H9 (cell line): ENCODE data around the gene ACTR10. TPM values are rescaled to one million over a fixed set of nuclear protein-coding genes. Genes with fewer than 3 reads are reported as not detected.

Experiments used
- DNase-seq: peaks from one replicate; pipeline ENCODE4 v3.0.0-alpha.2; 2017
- H2AFZ ChIP-seq: one replicate; pipeline ENCODE4 v1.6.1; 2013; ENCODE audit warnings: mild to moderate bottlenecking, low read length, control low read depth, moderate library complexity
- H2AK5ac ChIP-seq: 2 replicates; pipeline ENCODE4 v1.6.1; 2013; ENCODE audit warnings: low read length, control low read depth, mixed read lengths; ENCODE audit not compliant: insufficient read length
- H2BK120ac ChIP-seq: one replicate; pipeline ENCODE4 v1.6.1; 2013; ENCODE audit warnings: low read depth, mild to moderate bottlenecking, low read length, control low read depth, inconsistent platforms; ENCODE audit not compliant: poor library complexity, severe bottlenecking
- H2BK12ac ChIP-seq: 2 replicates; pipeline ENCODE4 v1.6.1; 2013; ENCODE audit warnings: low read length, control low read depth, mixed read lengths, low read depth; ENCODE audit not compliant: insufficient read length
- H2BK15ac ChIP-seq: 2 replicates; pipeline ENCODE4 v1.6.1; 2013; ENCODE audit warnings: low read depth, low read length, control low read depth
- H2BK20ac ChIP-seq: one replicate; pipeline ENCODE4 v1.6.1; 2013; ENCODE audit warnings: low read depth, mild to moderate bottlenecking, low read length, control low read depth, inconsistent platforms; ENCODE audit not compliant: poor library complexity, severe bottlenecking
- H2BK5ac ChIP-seq: 2 replicates; pipeline ENCODE4 v1.6.1; 2013; ENCODE audit warnings: low read length, control low read depth, mixed read lengths; ENCODE audit not compliant: insufficient read length
- H3K14ac ChIP-seq: 2 replicates; pipeline ENCODE4 v1.6.1; 2013; ENCODE audit warnings: low read length, control low read depth; ENCODE audit not compliant: insufficient read depth
- H3K18ac ChIP-seq: 2 replicates; pipeline ENCODE4 v1.6.1; 2013; ENCODE audit warnings: low read depth, mild to moderate bottlenecking, mixed read lengths, low read length, control low read depth; ENCODE audit not compliant: insufficient read length
- H3K23ac ChIP-seq: 2 replicates; pipeline ENCODE4 v1.6.1; 2013; ENCODE audit warnings: low read length, control low read depth, mixed read lengths, low read depth; ENCODE audit not compliant: insufficient read length
- H3K23me2 ChIP-seq: 2 replicates; pipeline ENCODE4 v1.6.1; 2013; ENCODE audit warnings: low read depth, mild to moderate bottlenecking, mixed read lengths, low read length, control low read depth; ENCODE audit not compliant: insufficient read length, poor library complexity, severe bottlenecking
- H3K27ac ChIP-seq: 2 replicates; pipeline ENCODE4 v1.5.1; 2013; ENCODE audit warnings: low read length, control low read depth, mixed read lengths, low read depth; ENCODE audit not compliant: insufficient read length
- H3K27me3 ChIP-seq: 2 replicates; pipeline ENCODE4 v1.6.1; 2013; ENCODE audit warnings: low read length, control low read depth, inconsistent platforms; ENCODE audit not compliant: insufficient read depth
- H3K4ac ChIP-seq: 2 replicates; pipeline ENCODE4 v1.6.1; 2013; ENCODE audit warnings: low read depth, mild to moderate bottlenecking, control low read depth, inconsistent platforms, low read length, moderate library complexity
- H3K4me1 ChIP-seq: 2 replicates; pipeline ENCODE4 v1.6.1; 2013; ENCODE audit warnings: low read length, control low read depth, inconsistent platforms; ENCODE audit not compliant: insufficient read depth
- H3K4me2 ChIP-seq: 2 replicates; pipeline ENCODE4 v1.6.1; 2013; ENCODE audit warnings: low read length, control low read depth, mixed read lengths; ENCODE audit not compliant: insufficient read length, insufficient read depth
- H3K56ac ChIP-seq: 2 replicates; pipeline ENCODE4 v1.6.1; 2013; ENCODE audit warnings: low read depth, mild to moderate bottlenecking, mixed read lengths, low read length, control low read depth; ENCODE audit not compliant: insufficient read length
- H3K79me1 ChIP-seq: 2 replicates; pipeline ENCODE4 v1.6.1; 2013; ENCODE audit warnings: low read depth, mild to moderate bottlenecking, moderate library complexity, low read length, control low read depth, inconsistent platforms; ENCODE audit not compliant: insufficient read depth, poor library complexity, severe bottlenecking
- H3K79me2 ChIP-seq: 2 replicates; pipeline ENCODE4 v1.6.1; 2013; ENCODE audit warnings: low read length, control low read depth, inconsistent platforms; ENCODE audit not compliant: insufficient read depth
- H3K9ac ChIP-seq: 2 replicates; pipeline ENCODE4 v1.6.1; 2013; ENCODE audit warnings: low read length, control low read depth, mixed read lengths; ENCODE audit not compliant: insufficient read length; ENCODE audit errors: extremely low read depth
- H3K9me3 ChIP-seq: one replicate; pipeline ENCODE4 v1.6.1; 2013; ENCODE audit warnings: low read depth, low read length, inconsistent platforms; ENCODE audit not compliant: control insufficient read depth
- H3T11ph ChIP-seq: one replicate; pipeline ENCODE4 v1.6.1; 2013; ENCODE audit warnings: mild to moderate bottlenecking, low read length, control low read depth, inconsistent platforms
- H4K20me1 ChIP-seq: one replicate; pipeline ENCODE4 v1.6.1; 2013; ENCODE audit not compliant: control insufficient read depth, insufficient read length, insufficient read depth
- H4K5ac ChIP-seq: 2 replicates; pipeline ENCODE4 v1.6.1; 2013; ENCODE audit warnings: low read depth, mild to moderate bottlenecking, mixed read lengths, low read length, control low read depth; ENCODE audit not compliant: insufficient read length
- H4K8ac ChIP-seq: replicated peaks from 2 replicates; pipeline ENCODE4 v1.6.1; 2013; ENCODE audit warnings: low read length, control low read depth, mixed read lengths, low read depth; ENCODE audit not compliant: insufficient read length
- H4K91ac ChIP-seq: 2 replicates; pipeline ENCODE4 v1.6.1; 2013; ENCODE audit warnings: low read depth, mild to moderate bottlenecking, moderate library complexity, mixed read lengths, low read length, control low read depth; ENCODE audit not compliant: insufficient read length
- H3K27ac Mint-ChIP-seq, 3 experiments: 2 replicates in 2 of 3; 3 replicates in 1 of 3; pipeline ENCODE4 v1.8.0; 2020 to 2021; ENCODE audit warnings: mixed read lengths in 3 of 3, mild to moderate bottlenecking in 1 of 3, moderate library complexity in 1 of 3
- H3K27me3 Mint-ChIP-seq: 2 replicates; pipeline ENCODE4 v1.8.0; 2021; ENCODE audit warnings: low read depth, mild to moderate bottlenecking, moderate library complexity, mixed read lengths
- H3K36me3 Mint-ChIP-seq, 3 experiments: 2 replicates in 2 of 3; 3 replicates in 1 of 3; pipeline ENCODE4 v1.8.0; 2020 to 2021; ENCODE audit warnings: low read depth in 3 of 3, mixed read lengths in 3 of 3; ENCODE audit not compliant: insufficient read depth in 1 of 3
- H3K4me1 Mint-ChIP-seq, 2 experiments: 2 replicates each; pipeline ENCODE4 v1.8.0; 2020; ENCODE audit warnings: mixed read lengths in 2 of 2
- H3K4me3 Mint-ChIP-seq, 2 experiments: 2 replicates in 1 of 2; 3 replicates in 1 of 2; pipeline ENCODE4 v1.8.0; 2020 to 2021; ENCODE audit warnings: mild to moderate bottlenecking in 2 of 2, mixed read lengths in 2 of 2, moderate library complexity in 1 of 2
- H3K9me3 Mint-ChIP-seq, 2 experiments: 2 replicates in 1 of 2; 3 replicates in 1 of 2; pipeline ENCODE4 v1.8.0; 2020; ENCODE audit warnings: mild to moderate bottlenecking in 2 of 2, mixed read lengths in 2 of 2, moderate library complexity in 1 of 2
- CTCF ChIP-seq: fragments of 200-600 bp; sonication (generic); conservative IDR thresholded peaks from 3 replicates; pipeline ENCODE4 v1.8.0; 2021; ENCODE audit warnings: antibody characterized with exemption, mild to moderate bottlenecking
- WGBS: extraction: QIAGEN DNeasy Blood & Tissue Kit; methylation state at CpG from one replicate; pipeline ENCODE4 v1.1.7; 2013; ENCODE audit warnings: missing lambda C conversion rate, low lambda C conversion rate, mixed read lengths; ENCODE audit not compliant: insufficient read length; ENCODE audit errors: extremely low coverage; 5-methylcytosine and 5-hydroxymethylcytosine counted together
- total RNA-seq: library from RNA; stranded (reverse); gene quantifications from 2 replicates; pipeline ENCODE4 v1.2.1, GENCODE V29; 2021

The ACTR10 gene
- total RNA-seq, 1 experiment from 2014 or later = 41.0 TPM

GRCh38 chr14:58191763-58192601 is 8.0 kb upstream of the ACTR10 start:
- H3K23me2 ChIP-seq = no peaks in the 10 kb centered on the region
- no CpG with 5 or more reads among the region's 3 CpGs for WGBS
- H2AFZ ChIP-seq = no peak overlapping the region
- H2BK15ac ChIP-seq = no peak overlapping the region
- H4K8ac ChIP-seq = no peak overlapping the region
- H3T11ph ChIP-seq = no peak overlapping the region
- no peak overlapping the region for H2AK5ac ChIP-seq
- no peaks in the 10 kb centered on the region for H3K79me1 ChIP-seq
- no peaks in the 10 kb centered on the region for H3K4me1 Mint-ChIP-seq
- no peak for DNase-seq
- H3K9me3 ChIP-seq = no peaks in the 10 kb centered on the region
- no peaks in the 10 kb centered on the region for H3K27me3 ChIP-seq
- H3K23ac ChIP-seq = no peak overlapping the region
- H3K9me3 Mint-ChIP-seq = no peaks in the 10 kb centered on the region
- no peak overlapping the region for H3K14ac ChIP-seq
- H2BK120ac ChIP-seq = no peak overlapping the region
- no peak overlapping the region for H3K18ac ChIP-seq
- no peak overlapping the region for H3K4me3 Mint-ChIP-seq
- no peak overlapping the region for H2BK20ac ChIP-seq
- H3K36me3 Mint-ChIP-seq = no peaks in the 10 kb centered on the region
- no peak for TF ChIP-seq CTCF
- no peak overlapping the region for H3K9ac ChIP-seq
- H2BK12ac ChIP-seq = no peak overlapping the region
- no peaks in the 10 kb centered on the region; the same call in 1 of the 2 replicates for H3K27me3 Mint-ChIP-seq
- no peak overlapping the region for H3K56ac ChIP-seq
- H3K27ac ChIP-seq = no peak overlapping the region
- no peak overlapping the region for H4K5ac ChIP-seq
- H2BK5ac ChIP-seq = no peak overlapping the region
- H3K27ac Mint-ChIP-seq = no peak overlapping the region
- H3K79me2 ChIP-seq = no peaks in the 10 kb centered on the region
- no peaks in the 10 kb centered on the region for H3K4me1 ChIP-seq
- H4K91ac ChIP-seq = no peak overlapping the region
- H4K20me1 ChIP-seq = no peaks in the 10 kb centered on the region
- no peak overlapping the region for H3K4me2 ChIP-seq
- H3K4ac ChIP-seq = no peak overlapping the region
